ENCODE data around the gene MANSC4.

The MANSC4 gene

DNA sequence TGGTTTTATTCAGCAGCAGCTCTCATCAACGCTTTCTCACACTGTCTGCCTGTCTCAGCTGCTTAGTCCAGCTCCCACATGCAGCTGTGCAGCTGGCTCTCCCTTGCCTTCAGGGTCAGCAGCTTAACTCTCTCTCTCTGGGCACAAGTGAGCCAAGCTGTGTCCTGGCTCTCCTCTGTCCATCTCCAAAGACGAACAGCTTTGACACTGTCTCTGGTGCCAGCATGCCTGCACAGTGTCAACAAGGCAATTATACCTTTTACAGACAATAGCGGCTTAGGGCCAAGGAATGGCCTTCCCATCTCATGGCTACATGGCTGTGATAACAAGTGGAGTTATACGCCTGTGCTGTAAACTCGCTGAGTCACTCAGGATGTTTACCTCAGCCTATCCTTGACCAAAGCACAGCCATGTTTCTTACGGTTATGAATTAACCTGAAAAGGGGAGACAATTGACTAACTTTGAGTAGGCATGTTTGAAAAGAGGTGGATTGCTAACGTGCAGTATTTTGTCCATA is 38.4 kb upstream of the MANSC4 start:
- Histone ChIP-seq H3K4me2 (ENCODE audit: low read length) (no peak overlapping the region), H3K79me2 (no peaks in the 10 kb centered on the region), H3K4me3 (ENCODE audit: low read depth, low read length) (no peak overlapping the region), H3K27ac (no peak overlapping the region), H3K9ac (no peak overlapping the region), H3K9me3 (ENCODE audit: control insufficient read depth, low read length) (no peaks in the 10 kb centered on the region), H3K27me3 (ENCODE audit: control insufficient read depth, insufficient read depth, low read length) (no peaks in the 10 kb centered on the region), H3K4me1 (no peaks in the 10 kb centered on the region), H2AFZ (no peak overlapping the region), H3K36me3 (ENCODE audit: control insufficient read depth, insufficient read depth, low read length) (no peaks in the 10 kb centered on the region)
- TF ChIP-seq, protein P1, sequence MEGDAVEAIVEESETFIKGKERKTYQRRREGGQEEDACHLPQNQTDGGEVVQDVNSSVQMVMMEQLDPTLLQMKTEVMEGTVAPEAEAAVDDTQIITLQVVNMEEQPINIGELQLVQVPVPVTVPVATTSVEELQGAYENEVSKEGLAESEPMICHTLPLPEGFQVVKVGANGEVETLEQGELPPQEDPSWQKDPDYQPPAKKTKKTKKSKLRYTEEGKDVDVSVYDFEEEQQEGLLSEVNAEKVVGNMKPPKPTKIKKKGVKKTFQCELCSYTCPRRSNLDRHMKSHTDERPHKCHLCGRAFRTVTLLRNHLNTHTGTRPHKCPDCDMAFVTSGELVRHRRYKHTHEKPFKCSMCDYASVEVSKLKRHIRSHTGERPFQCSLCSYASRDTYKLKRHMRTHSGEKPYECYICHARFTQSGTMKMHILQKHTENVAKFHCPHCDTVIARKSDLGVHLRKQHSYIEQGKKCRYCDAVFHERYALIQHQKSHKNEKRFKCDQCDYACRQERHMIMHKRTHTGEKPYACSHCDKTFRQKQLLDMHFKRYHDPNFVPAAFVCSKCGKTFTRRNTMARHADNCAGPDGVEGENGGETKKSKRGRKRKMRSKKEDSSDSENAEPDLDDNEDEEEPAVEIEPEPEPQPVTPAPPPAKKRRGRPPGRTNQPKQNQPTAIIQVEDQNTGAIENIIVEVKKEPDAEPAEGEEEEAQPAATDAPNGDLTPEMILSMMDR (IDR thresholded peaks at IDR 0.05) = no peak

DNA sequence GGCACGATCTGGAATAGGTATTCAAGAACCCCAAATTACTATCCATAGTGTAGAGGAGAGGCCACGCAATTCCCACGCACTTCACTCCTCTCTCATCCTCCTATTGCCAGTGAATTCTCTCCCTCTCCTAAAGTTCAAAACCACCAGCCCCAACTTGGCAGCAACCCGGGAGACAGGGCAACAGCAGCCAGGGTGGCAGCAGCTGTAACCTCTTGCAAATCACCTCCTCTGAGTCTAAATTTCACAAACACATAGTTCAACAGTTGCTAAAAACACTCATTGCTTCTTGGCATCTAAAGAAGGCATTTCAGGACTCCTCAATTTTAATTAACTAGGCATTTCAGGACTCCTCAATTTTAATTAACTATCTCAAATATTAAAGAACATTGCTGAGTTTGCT is 37.7 kb upstream of the MANSC4 start:
- Histone ChIP-seq H3K36me3 (ENCODE audit: control insufficient read depth, insufficient read depth, low read length) (no peaks in the 10 kb centered on the region), H3K79me2 (no peaks in the 10 kb centered on the region), H3K27me3 (ENCODE audit: control insufficient read depth, insufficient read depth, low read length) (no peaks in the 10 kb centered on the region), H2AFZ (no peak overlapping the region), H3K4me1 (no peaks in the 10 kb centered on the region), H3K9me3 (ENCODE audit: control insufficient read depth, low read length) (no peaks in the 10 kb centered on the region), H3K4me3 (ENCODE audit: low read depth, low read length) (no peak overlapping the region), H3K4me2 (ENCODE audit: low read length) (no peak overlapping the region), H3K9ac (no peak overlapping the region), H3K27ac (no peak overlapping the region)
- TF ChIP-seq, protein P1 (IDR thresholded peaks at IDR 0.05) = no peak

DNA sequence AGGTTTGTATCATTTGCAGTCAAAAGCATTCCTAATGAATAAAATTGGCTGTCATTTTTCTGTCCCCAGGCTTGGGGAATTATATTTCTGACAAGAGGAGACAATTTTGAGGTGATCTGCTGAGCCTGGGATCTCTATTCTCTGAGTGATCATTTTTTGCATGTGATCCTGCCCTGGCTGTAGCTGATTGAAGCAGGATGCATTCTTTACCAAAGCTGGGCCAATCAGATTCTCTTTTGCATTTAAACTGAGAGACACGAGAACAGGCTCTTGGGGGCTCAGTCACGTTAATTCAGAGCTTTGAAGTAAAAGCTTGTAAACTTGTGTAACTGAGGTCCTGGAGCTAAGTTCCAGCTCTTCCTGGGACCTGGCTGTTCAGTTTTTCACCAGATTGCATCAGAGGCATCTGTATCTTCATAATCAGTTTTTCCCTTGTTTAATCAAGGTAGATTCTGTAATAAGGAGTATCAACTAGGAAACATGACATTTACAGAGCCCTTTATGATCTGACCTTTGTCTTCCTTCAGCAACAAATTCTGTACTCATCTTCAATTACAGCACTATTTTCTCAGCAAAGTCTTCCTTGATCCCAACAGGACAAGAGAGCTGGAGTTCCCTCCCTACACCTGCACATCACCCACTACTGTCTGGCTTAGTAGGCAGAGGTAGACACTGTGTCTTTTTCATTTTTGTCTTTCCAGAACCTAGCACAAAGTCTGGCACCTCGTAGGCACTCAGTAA is 35.0 kb upstream of the MANSC4 start:
- Histone ChIP-seq H3K4me2 (ENCODE audit: low read length) (no peak overlapping the region), H3K79me2 (no peaks in the 10 kb centered on the region), H2AFZ (no peak overlapping the region), H3K27me3 (ENCODE audit: control insufficient read depth, insufficient read depth, low read length) (no peaks in the 10 kb centered on the region), H3K4me1 (no peaks in the 10 kb centered on the region), H3K36me3 (ENCODE audit: control insufficient read depth, insufficient read depth, low read length) (no peaks in the 10 kb centered on the region), H3K9me3 (ENCODE audit: control insufficient read depth, low read length) (no peaks in the 10 kb centered on the region), H3K4me3 (ENCODE audit: low read depth, low read length) (no peak overlapping the region), H3K27ac (no peak overlapping the region), H3K9ac (no peak overlapping the region)
- TF ChIP-seq, protein P1 (IDR thresholded peaks at IDR 0.05) = no peak

DNA sequence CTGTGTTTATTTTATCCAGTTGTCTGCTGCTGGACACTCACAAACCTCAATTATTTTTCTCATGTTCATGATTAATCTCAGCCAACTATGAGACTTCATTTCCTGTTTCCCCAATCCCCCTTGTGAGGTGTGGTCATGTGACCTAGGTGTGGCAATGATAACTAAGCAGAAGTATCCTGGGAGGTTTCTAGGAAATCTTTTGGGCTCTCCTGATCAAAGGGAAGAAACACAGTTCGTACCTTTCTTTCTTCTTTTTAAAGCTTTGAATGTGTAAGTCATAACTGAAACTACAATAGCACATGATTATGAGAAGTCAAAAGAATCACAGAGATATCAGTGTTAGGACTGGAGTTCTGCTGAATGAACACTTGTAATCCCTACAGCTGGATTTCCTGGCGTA is 34.4 kb upstream of the MANSC4 start:
- H3K9me3 ChIP-seq (ENCODE audit: control insufficient read depth, low read length) = no peaks in the 10 kb centered on the region
- TF ChIP-seq, protein P1 (IDR thresholded peaks at IDR 0.05) = no peak
- H3K9ac ChIP-seq = no peak overlapping the region
- H3K4me2 ChIP-seq (ENCODE audit: low read length) = no peak overlapping the region
- H3K36me3 ChIP-seq (ENCODE audit: control insufficient read depth, insufficient read depth, low read length) = no peaks in the 10 kb centered on the region
- H3K27ac ChIP-seq = no peak overlapping the region
- H3K4me3 ChIP-seq (ENCODE audit: low read depth, low read length) = no peak overlapping the region
- H3K79me2 ChIP-seq = no peaks in the 10 kb centered on the region
- H2AFZ ChIP-seq = no peak overlapping the region
- H3K27me3 ChIP-seq (ENCODE audit: control insufficient read depth, insufficient read depth, low read length) = no peaks in the 10 kb centered on the region
- no peaks in the 10 kb centered on the region for H3K4me1 ChIP-seq

DNA sequence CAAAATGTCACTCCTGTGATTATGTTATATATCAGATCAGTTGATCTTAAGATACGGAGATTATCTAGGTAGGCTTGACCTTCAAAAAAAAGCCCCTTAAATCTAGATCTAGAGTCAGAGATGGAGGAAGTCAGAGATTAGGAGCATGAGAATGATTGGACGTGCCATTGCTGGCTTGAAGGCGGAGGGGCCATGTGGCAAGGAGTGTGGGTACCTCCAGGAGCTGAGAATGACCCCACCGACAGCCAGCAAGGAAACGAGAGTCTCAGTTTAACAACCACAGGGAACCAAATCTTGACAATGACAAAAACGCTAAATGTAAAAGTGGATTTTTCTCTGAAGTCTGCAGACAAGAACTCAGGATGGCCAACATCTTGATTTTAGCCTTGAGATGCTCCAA is 32.5 kb upstream of the MANSC4 start:
- Histone ChIP-seq H3K27me3 (ENCODE audit: control insufficient read depth, insufficient read depth, low read length) (no peaks in the 10 kb centered on the region), H2AFZ (no peak overlapping the region), H3K4me3 (ENCODE audit: low read depth, low read length) (no peak overlapping the region), H3K4me1 (no peaks in the 10 kb centered on the region), H3K9ac (no peak overlapping the region), H3K9me3 (ENCODE audit: control insufficient read depth, low read length) (no peaks in the 10 kb centered on the region), H3K4me2 (ENCODE audit: low read length) (no peak overlapping the region), H3K79me2 (no peaks in the 10 kb centered on the region), H3K36me3 (ENCODE audit: control insufficient read depth, insufficient read depth, low read length) (no peaks in the 10 kb centered on the region), H3K27ac (no peak overlapping the region)
- TF ChIP-seq, protein P1 (IDR thresholded peaks at IDR 0.05) = no peak
